Breast epithelium (tissue), 3 donors: ENCODE data around the gene VIPR1.

ENCODE experiments used
- POLR2A ChIP-seq: fragments of 450-650 bp; IDR thresholded peaks from one replicate; pipeline ENCODE4 v1.6.1; 2016; ENCODE audit warnings: antibody characterized with exemption, mild to moderate bottlenecking, moderate library complexity
- POLR2AphosphoS5 ChIP-seq, 3 donors: sonication (generic); formaldehyde crosslinking; IDR thresholded peaks; one replicate each; pipeline ENCODE4 v1.6.1; 2017; ENCODE audit warnings: antibody characterized with exemption in 3 of 3
- TF ChIP-seq, protein P1 (sequence below), 3 donors: fragments of 450-650 bp; IDR thresholded peaks; one replicate each; pipeline ENCODE4 v1.5.1; 2016 to 2017; ENCODE audit warnings: antibody characterized with exemption in 3 of 3, mild to moderate bottlenecking in 3 of 3, moderate library complexity in 3 of 3

DNA sequence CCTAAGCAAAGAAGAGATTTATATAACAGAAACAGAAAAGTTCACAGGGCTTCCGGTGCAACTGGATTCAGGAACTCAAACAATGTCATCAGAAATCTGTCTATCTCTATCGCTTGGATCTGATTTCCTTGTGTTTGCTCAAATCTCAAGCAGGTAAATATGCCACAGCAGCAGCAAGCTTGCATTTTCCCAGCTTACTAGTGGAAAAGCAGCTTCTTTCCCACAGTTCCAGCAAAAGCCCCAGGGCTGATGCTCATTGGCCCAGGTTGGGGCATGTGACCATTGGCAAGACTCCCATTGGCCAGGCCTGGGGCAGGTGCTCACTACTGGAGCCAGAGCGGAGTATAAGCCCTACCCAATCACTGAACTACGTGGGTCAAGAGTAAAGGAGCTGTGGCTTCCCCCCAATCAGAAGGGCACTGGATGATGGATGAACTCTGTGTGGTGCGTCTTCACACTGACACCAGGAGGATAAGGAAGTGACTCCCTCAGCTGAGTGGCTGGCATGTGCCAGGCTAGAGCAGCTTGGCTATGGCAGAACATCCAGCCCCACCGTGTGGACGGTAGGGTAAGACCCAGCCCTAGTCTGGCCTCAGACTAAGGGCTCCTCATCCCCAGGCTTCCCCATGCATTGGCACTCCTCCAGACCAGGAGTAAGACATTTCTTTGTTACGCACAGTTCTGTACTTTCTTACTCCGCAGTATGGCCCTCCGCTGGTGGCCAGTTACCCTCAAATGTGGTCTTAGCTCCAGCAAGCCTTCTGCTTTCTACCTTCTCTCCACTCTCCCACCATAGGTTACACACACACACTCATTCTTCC lies 13.1 kb upstream of the VIPR1 start:
- TF ChIP-seq, protein P1, sequence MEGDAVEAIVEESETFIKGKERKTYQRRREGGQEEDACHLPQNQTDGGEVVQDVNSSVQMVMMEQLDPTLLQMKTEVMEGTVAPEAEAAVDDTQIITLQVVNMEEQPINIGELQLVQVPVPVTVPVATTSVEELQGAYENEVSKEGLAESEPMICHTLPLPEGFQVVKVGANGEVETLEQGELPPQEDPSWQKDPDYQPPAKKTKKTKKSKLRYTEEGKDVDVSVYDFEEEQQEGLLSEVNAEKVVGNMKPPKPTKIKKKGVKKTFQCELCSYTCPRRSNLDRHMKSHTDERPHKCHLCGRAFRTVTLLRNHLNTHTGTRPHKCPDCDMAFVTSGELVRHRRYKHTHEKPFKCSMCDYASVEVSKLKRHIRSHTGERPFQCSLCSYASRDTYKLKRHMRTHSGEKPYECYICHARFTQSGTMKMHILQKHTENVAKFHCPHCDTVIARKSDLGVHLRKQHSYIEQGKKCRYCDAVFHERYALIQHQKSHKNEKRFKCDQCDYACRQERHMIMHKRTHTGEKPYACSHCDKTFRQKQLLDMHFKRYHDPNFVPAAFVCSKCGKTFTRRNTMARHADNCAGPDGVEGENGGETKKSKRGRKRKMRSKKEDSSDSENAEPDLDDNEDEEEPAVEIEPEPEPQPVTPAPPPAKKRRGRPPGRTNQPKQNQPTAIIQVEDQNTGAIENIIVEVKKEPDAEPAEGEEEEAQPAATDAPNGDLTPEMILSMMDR (IDR thresholded peaks at IDR 0.05), result no peak
- TF ChIP-seq POLR2A (no peak), POLR2AphosphoS5 (IDR thresholded peaks at IDR 0.05) (no peak)
